ENCODE results near the gene PLXNA4.

The PLXNA4 gene

GRCh38 chr7:132580277-132580676, 4.0 kb upstream of the PLXNA4 start:
- peak; percentile 17 to 33 for DNase-seq (ENCODE audit: low read depth in 1 of 2, low spot score in 1 of 2)
- in situ Hi-C loops (cut with HindIII; ENCODE audit: low pct_unique_long_range_greater_than_20kb, low sequenced_read_pairs): no loop called here
- TF ChIP-seq JUND (IDR thresholded peaks at IDR 0.05; ENCODE audit: low read depth): no peak

GRCh38 chr7:132579260-132579899, 3.1 kb upstream of the PLXNA4 start:
- in situ Hi-C loops (cut with HindIII; ENCODE audit: low pct_unique_long_range_greater_than_20kb, low sequenced_read_pairs): no loop called here
- DNase-seq (ENCODE audit: low read depth in 1 of 2, low spot score in 1 of 2): no peak
- no peak for TF ChIP-seq JUND (IDR thresholded peaks at IDR 0.05; ENCODE audit: low read depth)

GRCh38 chr7:132578826-132579225, 2.6 kb upstream of the PLXNA4 start:
- no peak for TF ChIP-seq JUND (IDR thresholded peaks at IDR 0.05; ENCODE audit: low read depth)
- in situ Hi-C loops (cut with HindIII; ENCODE audit: low pct_unique_long_range_greater_than_20kb, low sequenced_read_pairs): no loop called here
- DNase-seq (ENCODE audit: low read depth in 1 of 2, low spot score in 1 of 2): no peak

GRCh38 chr7:132578050-132578370, 1.7 kb upstream of the PLXNA4 start:
- in situ Hi-C loops (cut with HindIII; ENCODE audit: low pct_unique_long_range_greater_than_20kb, low sequenced_read_pairs): no loop called here
- TF ChIP-seq JUND (IDR thresholded peaks at IDR 0.05; ENCODE audit: low read depth): no peak
- no peak for DNase-seq (ENCODE audit: low read depth in 1 of 2, low spot score in 1 of 2)

GRCh38 chr7:132577206-132578049, 1.2 kb upstream of the PLXNA4 start:
- no peak for DNase-seq (ENCODE audit: low read depth in 1 of 2, low spot score in 1 of 2)
- in situ Hi-C loops (cut with HindIII; ENCODE audit: low pct_unique_long_range_greater_than_20kb, low sequenced_read_pairs): no loop called here
- no peak for TF ChIP-seq JUND (IDR thresholded peaks at IDR 0.05; ENCODE audit: low read depth)

- TF ChIP-seq JUND (IDR thresholded peaks at IDR 0.05; ENCODE audit: low read depth): no peak
- no peak for DNase-seq (ENCODE audit: low read depth in 1 of 2, low spot score in 1 of 2)
- in situ Hi-C loops (cut with HindIII; ENCODE audit: low pct_unique_long_range_greater_than_20kb, low sequenced_read_pairs): no loop called here
These were observed 433 bp upstream of the PLXNA4 start for GRCh38 chr7:132576721-132577085.

GRCh38 chr7:132575419-132575981, 770 bp downstream of the PLXNA4 start:
- no peak for TF ChIP-seq JUND (IDR thresholded peaks at IDR 0.05; ENCODE audit: low read depth)
- DNase-seq (ENCODE audit: low read depth in 1 of 2, low spot score in 1 of 2): peak in 1 of 2 experiments; percentile 52
- in situ Hi-C loops (cut with HindIII; ENCODE audit: low pct_unique_long_range_greater_than_20kb, low sequenced_read_pairs): no loop called here

GRCh38 chr7:132574223-132574622, 2.0 kb downstream of the PLXNA4 start:
- no peak for DNase-seq (ENCODE audit: low read depth in 1 of 2, low spot score in 1 of 2)
- in situ Hi-C loops (cut with HindIII; ENCODE audit: low pct_unique_long_range_greater_than_20kb, low sequenced_read_pairs): no loop called here
- TF ChIP-seq JUND (IDR thresholded peaks at IDR 0.05; ENCODE audit: low read depth): no peak

- in situ Hi-C loops (cut with HindIII; ENCODE audit: low pct_unique_long_range_greater_than_20kb, low sequenced_read_pairs): no loop called here
- no peak for TF ChIP-seq JUND (IDR thresholded peaks at IDR 0.05; ENCODE audit: low read depth)
- no peak for DNase-seq (ENCODE audit: low read depth in 1 of 2, low spot score in 1 of 2)
These were observed 2.9 kb downstream of the PLXNA4 start for GRCh38 chr7:132573251-132573955.

GRCh38 chr7:132572526-132572925, 3.7 kb downstream of the PLXNA4 start:
- in situ Hi-C loops (cut with HindIII; ENCODE audit: low pct_unique_long_range_greater_than_20kb, low sequenced_read_pairs): no loop called here
- no peak for TF ChIP-seq JUND (IDR thresholded peaks at IDR 0.05; ENCODE audit: low read depth)
- no peak for DNase-seq (ENCODE audit: low read depth in 1 of 2, low spot score in 1 of 2)

- no peak for TF ChIP-seq JUND (IDR thresholded peaks at IDR 0.05; ENCODE audit: low read depth)
- no peak for DNase-seq (ENCODE audit: low read depth in 1 of 2, low spot score in 1 of 2)
- in situ Hi-C loops (cut with HindIII; ENCODE audit: low pct_unique_long_range_greater_than_20kb, low sequenced_read_pairs): no loop called here
These were observed 4.3 kb downstream of the PLXNA4 start for GRCh38 chr7:132571970-132572369.

GRCh38 chr7:132569884-132570614, 6.2 kb downstream of the PLXNA4 start:
- in situ Hi-C loops (cut with HindIII; ENCODE audit: low pct_unique_long_range_greater_than_20kb, low sequenced_read_pairs): no loop called here
- DNase-seq (ENCODE audit: low read depth in 1 of 2, low spot score in 1 of 2): no peak
- no peak for TF ChIP-seq JUND (IDR thresholded peaks at IDR 0.05; ENCODE audit: low read depth)
